H9 (cell line): ENCODE measurements around the gene IDUA. TPM values are rescaled to one million over a fixed set of nuclear protein-coding genes. Genes with fewer than 3 reads are reported as not detected.

Experiments
- DNase-seq: peaks from one replicate; pipeline ENCODE4 v3.0.0-alpha.2; 2017
- H2AFZ ChIP-seq: one replicate; pipeline ENCODE4 v1.6.1; 2013; ENCODE audit warnings: mild to moderate bottlenecking, low read length, control low read depth, moderate library complexity
- H2AK5ac ChIP-seq: 2 replicates; pipeline ENCODE4 v1.6.1; 2013; ENCODE audit warnings: low read length, control low read depth, mixed read lengths; ENCODE audit not compliant: insufficient read length
- H2BK120ac ChIP-seq: one replicate; pipeline ENCODE4 v1.6.1; 2013; ENCODE audit warnings: low read depth, mild to moderate bottlenecking, low read length, control low read depth, inconsistent platforms; ENCODE audit not compliant: poor library complexity, severe bottlenecking
- H2BK12ac ChIP-seq: 2 replicates; pipeline ENCODE4 v1.6.1; 2013; ENCODE audit warnings: low read length, control low read depth, mixed read lengths, low read depth; ENCODE audit not compliant: insufficient read length
- H2BK15ac ChIP-seq: 2 replicates; pipeline ENCODE4 v1.6.1; 2013; ENCODE audit warnings: low read depth, low read length, control low read depth
- H2BK20ac ChIP-seq: one replicate; pipeline ENCODE4 v1.6.1; 2013; ENCODE audit warnings: low read depth, mild to moderate bottlenecking, low read length, control low read depth, inconsistent platforms; ENCODE audit not compliant: poor library complexity, severe bottlenecking
- H2BK5ac ChIP-seq: 2 replicates; pipeline ENCODE4 v1.6.1; 2013; ENCODE audit warnings: low read length, control low read depth, mixed read lengths; ENCODE audit not compliant: insufficient read length
- H3K14ac ChIP-seq: 2 replicates; pipeline ENCODE4 v1.6.1; 2013; ENCODE audit warnings: low read length, control low read depth; ENCODE audit not compliant: insufficient read depth
- H3K18ac ChIP-seq: 2 replicates; pipeline ENCODE4 v1.6.1; 2013; ENCODE audit warnings: low read depth, mild to moderate bottlenecking, mixed read lengths, low read length, control low read depth; ENCODE audit not compliant: insufficient read length
- H3K23ac ChIP-seq: 2 replicates; pipeline ENCODE4 v1.6.1; 2013; ENCODE audit warnings: low read length, control low read depth, mixed read lengths, low read depth; ENCODE audit not compliant: insufficient read length
- H3K23me2 ChIP-seq: 2 replicates; pipeline ENCODE4 v1.6.1; 2013; ENCODE audit warnings: low read depth, mild to moderate bottlenecking, mixed read lengths, low read length, control low read depth; ENCODE audit not compliant: insufficient read length, poor library complexity, severe bottlenecking
- H3K27ac ChIP-seq: 2 replicates; pipeline ENCODE4 v1.5.1; 2013; ENCODE audit warnings: low read length, control low read depth, mixed read lengths, low read depth; ENCODE audit not compliant: insufficient read length
- H3K27me3 ChIP-seq: 2 replicates; pipeline ENCODE4 v1.6.1; 2013; ENCODE audit warnings: low read length, control low read depth, inconsistent platforms; ENCODE audit not compliant: insufficient read depth
- H3K4ac ChIP-seq: 2 replicates; pipeline ENCODE4 v1.6.1; 2013; ENCODE audit warnings: low read depth, mild to moderate bottlenecking, control low read depth, inconsistent platforms, low read length, moderate library complexity
- H3K4me1 ChIP-seq: 2 replicates; pipeline ENCODE4 v1.6.1; 2013; ENCODE audit warnings: low read length, control low read depth, inconsistent platforms; ENCODE audit not compliant: insufficient read depth
- H3K4me2 ChIP-seq: 2 replicates; pipeline ENCODE4 v1.6.1; 2013; ENCODE audit warnings: low read length, control low read depth, mixed read lengths; ENCODE audit not compliant: insufficient read length, insufficient read depth
- H3K56ac ChIP-seq: 2 replicates; pipeline ENCODE4 v1.6.1; 2013; ENCODE audit warnings: low read depth, mild to moderate bottlenecking, mixed read lengths, low read length, control low read depth; ENCODE audit not compliant: insufficient read length
- H3K79me1 ChIP-seq: 2 replicates; pipeline ENCODE4 v1.6.1; 2013; ENCODE audit warnings: low read depth, mild to moderate bottlenecking, moderate library complexity, low read length, control low read depth, inconsistent platforms; ENCODE audit not compliant: insufficient read depth, poor library complexity, severe bottlenecking
- H3K79me2 ChIP-seq: 2 replicates; pipeline ENCODE4 v1.6.1; 2013; ENCODE audit warnings: low read length, control low read depth, inconsistent platforms; ENCODE audit not compliant: insufficient read depth
- H3K9ac ChIP-seq: 2 replicates; pipeline ENCODE4 v1.6.1; 2013; ENCODE audit warnings: low read length, control low read depth, mixed read lengths; ENCODE audit not compliant: insufficient read length; ENCODE audit errors: extremely low read depth
- H3K9me3 ChIP-seq: one replicate; pipeline ENCODE4 v1.6.1; 2013; ENCODE audit warnings: low read depth, low read length, inconsistent platforms; ENCODE audit not compliant: control insufficient read depth
- H3T11ph ChIP-seq: one replicate; pipeline ENCODE4 v1.6.1; 2013; ENCODE audit warnings: mild to moderate bottlenecking, low read length, control low read depth, inconsistent platforms
- H4K20me1 ChIP-seq: one replicate; pipeline ENCODE4 v1.6.1; 2013; ENCODE audit not compliant: control insufficient read depth, insufficient read length, insufficient read depth
- H4K5ac ChIP-seq: 2 replicates; pipeline ENCODE4 v1.6.1; 2013; ENCODE audit warnings: low read depth, mild to moderate bottlenecking, mixed read lengths, low read length, control low read depth; ENCODE audit not compliant: insufficient read length
- H4K8ac ChIP-seq: replicated peaks from 2 replicates; pipeline ENCODE4 v1.6.1; 2013; ENCODE audit warnings: low read length, control low read depth, mixed read lengths, low read depth; ENCODE audit not compliant: insufficient read length
- H4K91ac ChIP-seq: 2 replicates; pipeline ENCODE4 v1.6.1; 2013; ENCODE audit warnings: low read depth, mild to moderate bottlenecking, moderate library complexity, mixed read lengths, low read length, control low read depth; ENCODE audit not compliant: insufficient read length
- H3K27ac Mint-ChIP-seq, 3 experiments: 2 replicates in 2 of 3; 3 replicates in 1 of 3; pipeline ENCODE4 v1.8.0; 2020 to 2021; ENCODE audit warnings: mixed read lengths in 3 of 3, mild to moderate bottlenecking in 1 of 3, moderate library complexity in 1 of 3
- H3K27me3 Mint-ChIP-seq: 2 replicates; pipeline ENCODE4 v1.8.0; 2021; ENCODE audit warnings: low read depth, mild to moderate bottlenecking, moderate library complexity, mixed read lengths
- H3K36me3 Mint-ChIP-seq, 3 experiments: 2 replicates in 2 of 3; 3 replicates in 1 of 3; pipeline ENCODE4 v1.8.0; 2020 to 2021; ENCODE audit warnings: low read depth in 3 of 3, mixed read lengths in 3 of 3; ENCODE audit not compliant: insufficient read depth in 1 of 3
- H3K4me1 Mint-ChIP-seq, 2 experiments: 2 replicates each; pipeline ENCODE4 v1.8.0; 2020; ENCODE audit warnings: mixed read lengths in 2 of 2
- H3K4me3 Mint-ChIP-seq, 2 experiments: 2 replicates in 1 of 2; 3 replicates in 1 of 2; pipeline ENCODE4 v1.8.0; 2020 to 2021; ENCODE audit warnings: mild to moderate bottlenecking in 2 of 2, mixed read lengths in 2 of 2, moderate library complexity in 1 of 2
- H3K9me3 Mint-ChIP-seq, 2 experiments: 2 replicates in 1 of 2; 3 replicates in 1 of 2; pipeline ENCODE4 v1.8.0; 2020; ENCODE audit warnings: mild to moderate bottlenecking in 2 of 2, mixed read lengths in 2 of 2, moderate library complexity in 1 of 2
- CTCF ChIP-seq: fragments of 200-600 bp; sonication (generic); conservative IDR thresholded peaks from 3 replicates; pipeline ENCODE4 v1.8.0; 2021; ENCODE audit warnings: antibody characterized with exemption, mild to moderate bottlenecking
- WGBS: extraction: QIAGEN DNeasy Blood & Tissue Kit; methylation state at CpG from one replicate; pipeline ENCODE4 v1.1.7; 2013; ENCODE audit warnings: missing lambda C conversion rate, low lambda C conversion rate, mixed read lengths; ENCODE audit not compliant: insufficient read length; ENCODE audit errors: extremely low coverage; 5-methylcytosine and 5-hydroxymethylcytosine counted together
- total RNA-seq: library from RNA; stranded (reverse); gene quantifications from 2 replicates; pipeline ENCODE4 v1.2.1, GENCODE V29; 2021

The IDUA gene
- total RNA-seq, 1 experiment from 2014 or later: 14.5 TPM

DNA sequence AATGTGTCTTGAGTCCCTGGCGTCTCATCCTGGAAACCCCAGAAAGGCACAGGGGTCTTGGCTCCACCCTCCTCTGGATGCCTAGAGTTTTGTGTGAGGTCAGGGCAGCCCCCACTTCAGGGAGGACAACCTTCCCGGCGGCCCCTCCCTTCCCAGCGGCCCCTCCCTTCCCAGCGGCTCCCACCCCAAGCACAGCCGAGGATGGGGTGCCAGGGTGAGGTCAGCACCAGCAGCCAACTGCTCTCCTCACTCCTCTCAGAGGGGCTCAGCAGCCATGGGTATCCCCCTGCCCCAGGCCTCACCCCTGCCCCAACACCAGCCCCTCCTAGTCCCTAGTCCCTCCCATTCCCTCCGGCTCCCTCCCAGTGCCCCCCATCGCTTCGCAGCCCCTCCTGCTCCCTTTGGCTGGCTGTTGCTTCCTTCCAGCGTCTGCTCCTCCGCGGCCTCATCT, 30.9 kb upstream of the IDUA start:
- Histone ChIP-seq H3K9me3 (no peaks in the 10 kb centered on the region), H2BK120ac (no peak overlapping the region), H2BK5ac (no peak overlapping the region), H3K14ac (no peak overlapping the region; the same call in 1 of the 2 replicates), H2AK5ac (no peak overlapping the region), H4K8ac (no peak overlapping the region), H2BK12ac (no peak overlapping the region), H3K56ac (no peak overlapping the region), H3K23me2 (no peaks in the 10 kb centered on the region), H2AFZ (no peak overlapping the region), H2BK15ac (no peak overlapping the region), H4K91ac (no peak overlapping the region), H3K4me2 (no peak overlapping the region), H3K79me1 (no peaks in the 10 kb centered on the region), H3K4me1 (no peaks in the 10 kb centered on the region), H3K79me2 (no peaks in the 10 kb centered on the region), H2BK20ac (no peak overlapping the region), H4K5ac (no peak overlapping the region), H3K18ac (no peak overlapping the region), H3K27ac (no peak overlapping the region), H3K23ac (no peak overlapping the region), H3T11ph (no peak overlapping the region), H3K27me3 (no peaks in the 10 kb centered on the region), H3K4ac (no peak overlapping the region), H3K9ac (no peak overlapping the region), H4K20me1 (no peaks in the 10 kb centered on the region)
- DNase-seq: no peak
- H3K9me3 Mint-ChIP-seq: no peaks in the 10 kb centered on the region
- H3K27ac Mint-ChIP-seq: no peak overlapping the region
- no peak overlapping the region for H3K4me3 Mint-ChIP-seq
- H3K4me1 Mint-ChIP-seq: peaks cover 2% of the 10 kb centered on the region in 2 experiments; a peak in 3 of 4 replicates
- H3K36me3 Mint-ChIP-seq: peaks cover 0 to 5% (median 0%) of the 10 kb centered on the region in 3 experiments; a peak in 2 of 7 replicates
- no peak for TF ChIP-seq CTCF
- no CpG with 5 or more reads among the region's 12 CpGs for WGBS
- no peaks in the 10 kb centered on the region for H3K27me3 Mint-ChIP-seq
